ENCODE results near the gene CALHM5.

CALHM5 gene

GRCh38 chr6:116508527-116508926 is 2.9 kb upstream of the CALHM5 start:
- DNase-seq (ENCODE audit: low read depth in 2 of 2) = no peak

DNA sequence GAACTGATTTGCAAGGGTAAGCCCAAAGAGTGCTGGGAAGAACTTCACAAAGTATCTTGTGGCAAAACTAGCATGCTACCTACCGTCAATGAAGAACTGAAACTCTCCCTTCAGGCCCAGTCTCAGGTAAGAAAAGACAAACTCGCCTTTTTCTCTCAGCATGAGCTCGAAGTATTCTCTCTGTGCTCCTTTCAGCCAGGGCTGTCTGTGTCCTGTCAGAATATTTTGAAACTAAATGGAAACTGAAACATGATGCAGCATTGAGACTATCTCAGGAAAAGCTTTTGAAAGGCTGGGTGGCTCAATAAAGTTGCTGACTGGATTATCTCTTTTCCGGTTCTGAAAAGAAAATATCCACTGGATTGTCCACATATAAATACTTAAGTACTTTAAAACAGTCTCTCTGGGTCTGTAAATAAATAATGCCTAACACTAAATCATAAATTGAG is 696 bp downstream of the CALHM5 start:
- DNase-seq (ENCODE audit: low read depth in 2 of 2) = no peak

DNA sequence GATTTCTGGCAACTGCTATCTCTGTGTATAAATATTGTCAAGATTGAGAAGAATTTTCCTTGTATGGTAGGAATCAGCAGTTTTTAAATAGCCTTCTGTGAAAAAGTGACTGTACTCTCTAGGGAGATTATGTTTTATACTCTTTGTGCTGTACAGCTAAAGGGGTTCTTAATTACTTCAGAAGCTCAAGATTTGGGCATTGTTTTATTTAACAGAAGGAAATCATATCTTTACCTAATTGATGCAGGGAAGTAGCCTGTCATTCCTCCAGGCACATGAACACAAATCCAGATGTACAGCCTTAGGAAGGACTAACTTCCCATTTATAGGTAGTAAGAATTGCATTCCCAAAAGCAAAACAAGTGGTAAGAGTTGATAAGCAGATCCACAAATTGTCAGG is 1.3 kb downstream of the CALHM5 start:
- DNase-seq (ENCODE audit: low read depth in 2 of 2) = no peak

DNA sequence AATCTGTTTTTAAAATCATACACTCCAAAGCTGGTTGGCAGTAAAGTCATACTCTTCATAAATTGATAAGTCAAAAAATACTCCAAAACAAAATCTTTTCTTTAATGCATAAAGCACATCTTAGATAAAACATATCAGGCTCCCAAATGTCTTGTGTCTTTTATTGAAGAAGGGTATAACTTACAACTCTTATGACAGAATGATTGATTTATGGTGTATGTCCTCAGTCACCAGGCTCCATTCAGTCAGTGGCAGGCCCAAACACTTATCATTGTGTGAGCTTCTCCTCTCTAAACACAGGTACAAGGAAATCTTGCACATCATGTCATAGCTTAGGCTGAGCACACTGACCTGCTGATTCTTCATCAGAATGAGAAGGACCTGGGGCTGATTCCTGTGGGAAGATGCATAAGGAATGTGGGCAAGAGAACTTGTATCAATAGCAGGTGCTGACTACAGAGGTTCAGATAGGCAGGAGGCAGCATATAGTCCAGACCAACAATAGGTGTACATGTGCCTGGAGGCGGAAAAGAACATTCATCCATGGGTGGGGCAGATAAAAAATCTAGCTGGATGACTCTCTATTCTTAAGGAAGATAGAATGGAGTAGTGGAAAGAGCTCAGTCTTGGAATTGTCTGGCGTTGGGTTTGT is 1.9 kb downstream of the CALHM5 start:
- DNase-seq (ENCODE audit: low read depth in 2 of 2) = no peak

- no peak for DNase-seq (ENCODE audit: low read depth in 2 of 2)
These were observed 2.7 kb downstream of the CALHM5 start for GRCh38 chr6:116514111-116514510.

DNA sequence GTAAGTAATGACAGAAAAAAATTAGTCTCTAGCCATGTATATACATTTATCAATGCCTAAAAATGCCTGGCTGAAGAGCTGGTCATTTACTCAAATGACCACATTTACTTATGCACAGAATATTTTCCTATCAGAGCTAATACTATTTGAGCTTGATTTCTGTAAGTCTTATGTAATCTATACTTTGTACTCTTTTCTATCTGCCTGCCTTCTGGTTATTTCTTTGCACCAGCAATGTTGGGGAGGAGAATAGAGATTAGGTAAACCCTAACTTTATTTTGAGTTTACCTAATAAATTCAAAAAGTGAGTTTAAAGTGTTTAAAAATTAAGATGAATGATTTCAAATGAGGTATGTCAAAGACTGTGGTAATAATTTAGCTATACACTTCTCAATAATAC is 3.7 kb downstream of the CALHM5 start:
- DNase-seq (ENCODE audit: low read depth in 2 of 2) = no peak

- DNase-seq (ENCODE audit: low read depth in 2 of 2) = no peak
These were observed 7.4 kb downstream of the CALHM5 start for GRCh38 chr6:116518621-116519368.

DNA sequence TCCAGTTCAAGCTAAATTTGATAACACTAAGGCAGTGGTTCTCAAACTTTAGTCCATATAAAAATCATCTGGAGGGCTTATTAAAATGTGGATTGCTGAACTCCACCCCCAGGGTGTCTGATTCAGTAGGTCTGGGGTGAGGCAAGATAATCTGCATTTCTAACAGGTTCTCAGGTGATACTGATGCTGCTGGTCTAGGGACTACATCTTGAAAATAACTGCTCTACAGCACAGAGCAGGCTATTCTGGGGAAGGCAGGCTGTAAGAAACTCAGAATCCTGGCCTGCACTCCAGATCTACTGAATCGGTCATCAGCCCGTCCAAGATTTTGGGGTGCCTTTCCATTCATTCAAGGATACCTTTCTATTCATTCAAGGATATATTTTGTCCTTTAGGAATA is 11.5 kb downstream of the CALHM5 start:
- DNase-seq (ENCODE audit: low read depth in 2 of 2) = no peak

- DNase-seq (ENCODE audit: low read depth in 2 of 2) = no peak
These were observed 12.8 kb downstream of the CALHM5 start for GRCh38 chr6:116524236-116524635.

DNA sequence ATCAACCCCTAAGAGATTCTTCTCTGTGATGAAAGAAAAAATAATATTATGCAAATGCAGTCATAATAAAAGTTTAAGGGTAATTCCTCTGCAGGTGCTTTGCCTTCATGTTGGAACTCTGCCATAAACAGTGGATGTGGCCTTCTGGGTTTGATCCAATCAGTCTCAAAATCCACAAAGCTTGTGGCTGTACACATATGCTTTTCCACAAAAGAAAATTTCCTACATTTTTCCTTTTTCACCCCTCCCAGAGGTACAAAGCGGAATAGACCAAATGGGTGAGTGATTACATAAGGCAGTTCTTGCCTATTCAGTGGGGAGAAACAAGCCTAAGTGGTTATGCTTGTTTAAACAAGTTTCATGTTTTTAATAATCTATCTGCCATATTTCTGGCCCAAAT is 16.7 kb downstream of the CALHM5 start:
- DNase-seq (ENCODE audit: low read depth in 2 of 2) = no peak

DNA sequence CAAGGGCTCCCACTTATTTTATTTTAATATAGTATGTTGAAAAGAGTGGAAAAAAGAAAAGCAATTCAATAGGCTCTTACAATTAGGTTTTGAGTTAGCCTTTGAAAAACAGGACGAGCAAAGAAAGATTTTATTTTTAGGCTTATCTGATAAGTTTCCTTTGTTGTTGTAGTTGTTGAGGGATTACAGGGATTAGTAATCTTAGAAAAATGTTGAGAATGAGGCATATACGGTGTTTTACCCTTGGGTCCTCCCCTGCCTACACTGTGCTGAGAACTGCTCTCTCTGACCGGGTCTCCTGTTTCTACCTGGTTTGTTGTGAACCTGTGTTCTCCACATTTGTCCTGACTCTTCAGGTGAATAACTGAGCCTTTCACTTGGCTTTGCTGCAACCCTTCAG is 17.3 kb downstream of the CALHM5 start:
- no peak for DNase-seq (ENCODE audit: low read depth in 2 of 2)

DNA sequence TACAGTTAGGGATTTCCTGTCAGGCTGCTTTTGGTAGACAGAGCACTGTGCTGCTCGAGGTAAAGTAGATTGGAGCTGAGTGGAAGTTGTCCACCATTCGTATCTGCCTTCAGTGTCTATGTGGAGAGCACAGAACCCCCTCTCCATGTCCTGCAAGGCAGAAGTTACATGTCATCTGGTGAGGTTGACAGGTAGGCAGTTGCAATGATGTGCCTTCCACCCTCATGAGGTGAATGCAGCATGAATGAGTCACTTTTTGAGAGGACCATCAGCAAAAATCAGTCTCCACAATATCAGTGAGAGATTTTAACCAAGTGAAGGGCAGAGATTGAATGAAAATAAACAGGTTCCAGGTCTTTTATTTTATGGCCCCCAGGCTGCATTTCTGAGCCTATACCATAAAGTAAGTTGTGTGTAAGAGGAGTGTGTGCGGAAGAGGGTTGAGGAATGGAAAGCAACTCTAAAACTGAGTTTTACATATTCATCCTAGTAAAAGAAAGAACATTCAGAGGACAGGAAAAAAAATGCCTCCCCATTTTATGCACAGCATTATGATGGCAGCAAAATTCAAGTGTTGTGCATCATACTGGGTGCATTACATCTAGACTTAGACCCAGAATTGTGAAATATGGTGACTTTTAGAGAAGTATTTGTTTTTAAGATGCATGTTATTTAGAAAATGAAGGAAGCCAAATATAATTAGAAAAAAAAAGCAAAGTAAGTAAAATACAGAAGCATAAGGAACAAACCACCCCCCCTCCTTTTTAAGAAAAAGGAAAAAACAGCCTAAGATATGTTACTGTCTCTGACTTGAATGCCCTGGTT is 18.2 kb downstream of the CALHM5 start:
- DNase-seq (ENCODE audit: low read depth in 2 of 2) = no peak

DNA sequence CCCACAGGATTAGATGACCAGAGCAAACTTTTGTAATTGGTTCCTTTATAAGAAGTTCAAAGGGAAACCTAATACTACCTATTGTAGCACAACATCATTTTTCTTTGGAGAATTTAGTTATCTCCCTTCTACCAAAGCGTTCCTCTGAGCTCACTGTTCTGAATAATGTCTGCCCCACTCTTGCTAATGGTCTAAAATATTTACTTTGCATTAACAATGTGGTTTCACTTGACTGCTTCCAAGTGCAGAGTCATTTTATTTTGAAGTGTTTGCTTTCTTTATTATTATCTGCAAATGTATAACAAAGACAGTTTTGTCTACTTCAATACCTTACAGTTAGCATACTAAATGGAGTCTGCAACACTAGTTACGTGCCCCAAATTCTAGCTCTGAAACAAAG is 19.0 kb downstream of the CALHM5 start:
- no peak for DNase-seq (ENCODE audit: low read depth in 2 of 2)

DNA sequence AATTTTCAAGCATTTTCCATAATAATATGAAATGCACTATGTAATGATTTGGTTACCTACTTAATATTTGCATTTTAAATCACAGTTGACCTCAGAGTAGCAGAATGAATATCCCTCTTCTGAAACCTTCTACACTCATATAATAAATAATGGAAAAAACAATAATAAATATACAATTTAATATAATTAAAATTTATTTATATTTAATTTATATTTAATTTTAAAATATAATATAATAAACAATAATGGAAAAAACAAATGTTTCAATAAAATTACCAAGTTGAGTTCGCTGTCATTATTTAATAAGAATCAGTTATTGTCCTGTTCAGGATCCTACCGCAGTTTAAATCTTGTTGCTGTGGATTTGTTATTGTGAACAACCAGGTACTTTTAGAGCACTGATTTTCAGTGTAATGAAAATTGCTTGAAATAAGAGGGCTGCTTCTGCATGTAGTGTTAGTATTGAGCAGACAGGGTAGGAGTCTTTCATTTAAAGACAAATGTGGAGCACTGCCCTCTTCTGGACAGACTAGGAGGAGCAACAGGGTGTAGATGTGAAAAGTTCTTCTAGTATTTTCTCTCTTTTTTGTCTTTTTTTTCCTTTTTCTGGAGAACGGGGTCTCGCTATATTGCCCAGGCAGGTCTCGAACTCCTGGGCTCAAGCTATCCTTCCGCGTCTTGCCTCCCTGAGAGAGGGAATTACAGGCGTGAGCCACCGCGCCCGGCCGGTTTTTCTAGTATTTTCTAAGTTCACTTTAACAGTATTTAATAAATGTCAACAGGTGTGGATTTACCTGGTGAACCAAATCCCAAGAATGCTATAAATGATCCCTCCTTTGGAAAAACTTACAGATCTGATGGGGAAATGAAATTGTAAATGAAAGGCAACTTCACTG is 20.5 kb downstream of the CALHM5 start:
- peak; percentile 3 to 20 for DNase-seq (ENCODE audit: low read depth in 2 of 2)

DNA sequence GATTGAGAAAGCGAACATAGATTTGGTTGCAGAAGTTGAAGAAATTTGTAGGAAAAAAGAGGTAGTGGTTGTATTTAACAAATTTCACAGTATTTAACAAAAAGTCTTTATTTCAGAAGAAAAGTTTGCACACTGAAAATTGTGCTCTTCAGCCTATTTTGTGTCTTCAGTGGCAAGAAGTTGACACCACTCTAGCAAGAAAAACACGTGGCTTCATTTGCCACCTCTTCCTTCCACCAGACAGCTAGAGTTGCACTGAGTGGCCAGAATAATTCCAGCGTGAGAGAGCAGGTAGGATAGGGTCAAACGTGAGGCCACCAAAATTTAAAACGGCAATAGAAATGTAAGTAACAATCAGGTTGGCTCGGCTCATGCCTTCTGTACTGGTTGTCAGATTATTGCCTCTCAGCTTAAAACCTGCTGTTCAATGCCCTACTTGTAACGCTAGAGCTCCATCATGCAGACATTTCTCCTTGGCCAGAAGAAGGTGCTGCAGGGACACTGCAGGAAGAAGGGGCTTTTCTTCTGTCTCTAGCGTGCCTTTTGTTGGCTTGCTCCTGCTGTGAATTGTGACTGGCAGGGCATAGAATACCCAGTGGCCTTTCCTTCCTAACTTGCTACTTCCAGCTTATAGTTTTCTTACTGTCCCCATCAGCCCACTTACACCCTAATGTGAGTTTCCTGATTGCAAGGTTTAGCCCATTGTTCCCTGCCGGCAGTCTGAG is 22.0 kb downstream of the CALHM5 start:
- DNase-seq (ENCODE audit: low read depth in 2 of 2) = no peak

DNA sequence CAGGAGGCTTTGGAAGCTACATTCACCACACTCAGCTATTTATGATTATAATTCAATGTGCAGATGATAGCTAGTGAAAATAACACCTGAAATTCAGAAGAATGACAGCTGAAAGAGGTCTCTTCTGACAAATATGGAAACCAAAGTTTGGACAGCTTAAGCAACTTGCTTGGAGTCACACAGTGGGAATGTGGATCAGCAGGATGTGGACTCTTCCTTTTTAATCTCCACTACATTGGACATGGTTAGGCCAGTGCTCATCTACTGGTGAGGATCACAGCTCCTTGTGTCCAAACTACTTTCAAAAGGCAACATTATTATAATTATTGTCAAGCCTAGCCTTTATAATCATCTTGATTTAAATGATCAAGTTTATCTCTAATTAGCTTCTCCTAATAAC is 23.7 kb downstream of the CALHM5 start:
- no peak for DNase-seq (ENCODE audit: low read depth in 2 of 2)

DNA sequence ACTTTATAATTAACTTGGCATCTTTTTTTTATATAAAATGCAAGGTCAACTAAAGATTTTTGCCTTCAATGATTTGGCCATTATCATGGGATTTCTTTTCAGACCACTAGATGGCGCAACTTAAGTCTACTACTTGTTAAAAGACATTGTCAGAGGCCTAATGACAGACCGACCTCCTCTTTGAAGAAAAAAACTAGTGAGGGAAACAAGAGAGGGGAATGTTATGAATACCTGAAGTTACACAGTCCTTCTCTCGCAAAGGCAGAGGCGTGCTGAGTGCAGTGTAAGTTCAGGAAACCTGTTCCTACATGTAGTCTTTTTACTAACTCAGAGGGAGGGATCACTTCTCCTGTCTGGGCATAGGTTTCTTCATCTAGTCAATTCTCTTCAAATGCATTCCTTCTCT is 24.8 kb downstream of the CALHM5 start:
- DNase-seq (ENCODE audit: low read depth in 2 of 2) = no peak

DNA sequence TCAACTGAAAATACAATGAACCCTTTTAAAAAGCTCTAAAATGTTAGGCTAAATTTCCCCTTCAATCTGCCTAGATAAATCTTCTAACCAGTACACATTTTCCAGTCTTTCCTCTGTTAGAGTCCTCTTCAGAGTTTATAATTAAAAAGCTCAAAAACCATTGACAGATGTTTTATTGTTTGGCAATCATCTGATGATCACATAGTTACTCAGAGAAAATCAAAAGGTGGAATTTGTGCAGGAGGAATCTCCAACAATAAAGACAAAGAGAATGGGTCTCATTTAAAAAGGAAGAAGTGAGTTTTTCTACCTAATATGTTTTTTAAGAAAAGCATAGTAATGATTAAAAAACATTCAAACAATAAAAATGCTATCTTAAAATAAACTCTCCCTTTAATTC is 31.0 kb downstream of the CALHM5 start:
- DNase-seq (ENCODE audit: low read depth in 2 of 2) = no peak

- no peak for DNase-seq (ENCODE audit: low read depth in 2 of 2)
These were observed 31.7 kb downstream of the CALHM5 start for GRCh38 chr6:116543149-116543548.

DNA sequence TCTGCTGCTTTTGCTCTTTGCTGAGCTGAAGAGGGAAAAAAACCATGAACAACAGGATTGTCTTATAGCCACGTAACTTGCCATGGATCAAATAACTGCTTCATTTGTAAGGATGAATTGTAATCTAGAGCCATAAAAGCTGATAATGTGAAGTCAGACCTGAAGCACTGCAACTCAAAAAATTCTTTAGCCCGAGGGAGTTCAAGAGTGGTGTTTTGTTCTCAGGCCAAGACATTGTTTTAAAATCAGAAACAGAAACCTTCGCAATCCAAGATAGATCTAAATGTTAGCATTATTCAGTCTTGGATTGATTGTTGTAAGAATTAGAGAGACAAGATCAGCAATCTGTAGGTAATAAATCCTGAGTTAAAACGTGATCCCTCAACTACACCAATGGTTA is 34.2 kb downstream of the CALHM5 start, which contains the start of gene TRAPPC3L:
TSS of gene TRAPPC3L (minus strand) at position 34 of the 400 bp plus-strand sequence. CDS start 170 bp downstream, outside the sequence.
- no peak for DNase-seq (ENCODE audit: low read depth in 2 of 2)

DNA sequence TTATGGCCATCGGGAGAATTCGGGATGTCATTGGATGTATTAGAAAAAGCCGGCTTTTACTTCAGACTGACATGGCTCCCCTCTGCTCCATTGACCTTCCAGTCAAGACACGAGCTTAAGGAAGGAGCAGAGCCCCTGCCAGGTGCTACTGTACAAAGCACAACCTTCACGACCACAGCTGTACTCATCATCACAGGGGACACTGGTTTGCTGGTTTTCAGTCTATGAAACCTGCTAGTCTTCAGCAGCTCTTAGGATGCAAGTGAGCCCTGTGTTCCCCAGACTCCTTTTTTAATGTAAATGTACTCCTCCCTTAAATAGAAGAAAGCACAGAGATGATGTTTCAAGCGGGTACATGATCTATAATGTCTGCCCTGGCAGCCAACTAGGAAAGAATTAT is 35.9 kb downstream of the CALHM5 start:
- no peak for DNase-seq (ENCODE audit: low read depth in 2 of 2)
